Fibroblast of mammary gland (primary cell): ENCODE results near the gene HNMT.
A peak's percentile ranks its signal among the peaks of the same experiment; 100 is the strongest.

Experiments used
- DNase-seq: peaks from one replicate; pipeline ENCODE4 v3.0.0-alpha.2; 2010; ENCODE audit warnings: low read depth
- H3K4me3 ChIP-seq: 2 replicates; pipeline ENCODE4 v1.5.1; 2011; ENCODE audit warnings: low read depth, mild to moderate bottlenecking, low read length, moderate library complexity; ENCODE audit not compliant: control insufficient read depth
- TF ChIP-seq, protein P1 (sequence below): conservative IDR thresholded peaks from 2 replicates; pipeline ENCODE4 v1.5.1; 2011; ENCODE audit warnings: low read depth, low read length, inconsistent platforms; ENCODE audit not compliant: control insufficient read depth, insufficient read depth

The HNMT gene

DNA sequence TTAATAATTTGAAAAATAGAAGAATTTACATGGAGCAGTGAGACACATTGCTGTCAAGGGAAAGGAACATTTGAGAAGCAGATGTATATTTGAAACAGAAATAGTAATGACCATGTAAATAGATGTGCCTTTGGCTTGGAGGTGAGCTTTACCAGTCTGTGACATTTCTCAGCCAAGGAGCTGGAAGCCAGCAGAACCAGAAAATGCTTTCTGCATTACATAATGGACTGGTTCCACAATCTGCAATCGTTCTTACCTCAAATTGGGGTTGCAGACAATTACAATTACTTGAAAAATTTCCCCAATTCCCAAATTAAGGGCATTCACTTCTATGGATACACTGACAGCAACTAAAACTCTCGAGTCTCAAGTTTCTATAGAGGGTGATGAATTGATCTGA is 59.7 kb downstream of the HNMT start:
- TF ChIP-seq, protein P1, sequence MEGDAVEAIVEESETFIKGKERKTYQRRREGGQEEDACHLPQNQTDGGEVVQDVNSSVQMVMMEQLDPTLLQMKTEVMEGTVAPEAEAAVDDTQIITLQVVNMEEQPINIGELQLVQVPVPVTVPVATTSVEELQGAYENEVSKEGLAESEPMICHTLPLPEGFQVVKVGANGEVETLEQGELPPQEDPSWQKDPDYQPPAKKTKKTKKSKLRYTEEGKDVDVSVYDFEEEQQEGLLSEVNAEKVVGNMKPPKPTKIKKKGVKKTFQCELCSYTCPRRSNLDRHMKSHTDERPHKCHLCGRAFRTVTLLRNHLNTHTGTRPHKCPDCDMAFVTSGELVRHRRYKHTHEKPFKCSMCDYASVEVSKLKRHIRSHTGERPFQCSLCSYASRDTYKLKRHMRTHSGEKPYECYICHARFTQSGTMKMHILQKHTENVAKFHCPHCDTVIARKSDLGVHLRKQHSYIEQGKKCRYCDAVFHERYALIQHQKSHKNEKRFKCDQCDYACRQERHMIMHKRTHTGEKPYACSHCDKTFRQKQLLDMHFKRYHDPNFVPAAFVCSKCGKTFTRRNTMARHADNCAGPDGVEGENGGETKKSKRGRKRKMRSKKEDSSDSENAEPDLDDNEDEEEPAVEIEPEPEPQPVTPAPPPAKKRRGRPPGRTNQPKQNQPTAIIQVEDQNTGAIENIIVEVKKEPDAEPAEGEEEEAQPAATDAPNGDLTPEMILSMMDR: no peak
- no peak for DNase-seq
- H3K4me3 ChIP-seq: no peak overlapping the region

DNA sequence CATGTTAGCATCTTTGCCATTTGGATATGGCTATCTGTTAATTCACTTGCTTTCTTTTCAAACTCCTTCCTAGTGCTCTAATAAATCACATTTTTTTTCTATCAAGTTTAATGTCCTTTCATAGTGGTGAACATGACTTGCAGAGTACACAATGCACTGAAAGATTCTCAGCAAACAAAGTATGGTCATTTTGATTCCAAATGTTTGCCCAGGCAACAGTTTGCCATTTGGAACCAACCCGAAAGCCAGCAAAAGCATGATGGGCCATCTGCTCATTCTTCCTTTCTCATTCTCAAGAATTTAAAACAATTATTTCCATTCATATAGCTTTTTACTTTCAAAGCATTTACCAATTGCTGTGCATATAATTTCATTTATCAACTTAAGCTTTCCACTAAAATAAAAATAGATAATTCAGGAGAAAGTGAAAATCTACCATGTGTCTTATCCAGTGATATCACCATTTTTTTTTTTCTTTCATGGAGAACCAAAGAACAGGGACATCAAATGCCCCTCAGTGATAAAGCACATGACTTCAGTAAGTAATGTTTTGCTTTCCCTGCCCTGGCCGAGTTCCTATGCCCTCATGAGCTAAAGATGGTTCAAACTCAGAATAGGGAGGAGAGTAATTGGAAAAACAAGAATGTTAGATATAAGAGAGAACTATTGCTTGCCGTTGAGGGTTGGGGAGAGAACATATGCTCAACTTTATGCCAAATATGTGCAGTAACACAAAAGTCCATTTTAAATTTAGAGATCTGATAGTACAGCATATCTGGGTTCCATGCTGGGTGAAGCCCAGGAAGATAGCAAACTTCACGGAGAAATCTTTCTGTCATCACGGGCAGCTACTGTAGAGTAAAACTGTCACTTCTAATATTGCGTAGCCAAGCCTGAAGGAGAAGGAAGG is 62.1 kb downstream of the HNMT start:
- TF ChIP-seq, protein P1: no peak

DNA sequence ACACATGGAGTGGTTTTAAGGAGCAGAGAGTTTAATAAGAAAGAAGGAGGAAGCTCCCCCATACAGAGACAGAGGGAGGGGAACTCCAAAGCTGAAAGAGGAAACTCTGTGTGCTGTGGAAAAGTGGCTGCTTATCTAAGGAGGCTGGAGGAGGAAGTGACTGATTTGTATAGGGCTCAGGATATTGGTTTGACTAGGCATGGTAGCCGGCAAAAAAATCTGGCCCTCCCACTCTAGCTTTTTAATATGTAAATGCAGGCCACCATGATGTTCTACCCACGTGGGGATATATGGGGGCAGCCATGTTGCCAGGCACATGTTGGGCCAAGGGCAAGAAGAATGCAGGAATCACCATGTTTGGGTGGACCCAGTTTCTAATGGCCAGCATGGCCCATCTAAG is 64.3 kb downstream of the HNMT start:
- no peak for DNase-seq
- H3K4me3 ChIP-seq: no peak overlapping the region
- TF ChIP-seq, protein P1: no peak

More for the DNA sequence above, 62.1 kb downstream of the HNMT start:
- DNase-seq: no peak
- H3K4me3 ChIP-seq: no peak overlapping the region

DNA sequence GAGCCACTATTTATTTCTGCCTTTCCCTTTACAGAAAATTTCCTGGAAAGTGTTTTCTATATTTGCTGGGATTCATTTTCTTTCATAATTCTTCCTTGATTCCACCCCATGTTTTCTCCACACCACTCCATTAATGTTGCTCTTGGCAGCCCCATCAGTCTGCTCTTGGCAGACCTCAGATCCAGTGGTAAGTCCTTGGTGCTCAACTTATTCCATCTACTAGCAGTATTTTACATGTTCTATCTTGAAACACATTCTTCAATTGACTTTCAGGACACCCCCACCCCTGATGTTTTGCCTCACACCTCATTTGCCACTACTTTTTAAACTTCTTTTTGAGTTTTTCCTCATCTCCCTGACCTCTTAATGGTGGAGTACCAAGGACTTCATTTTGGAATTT is 65.0 kb downstream of the HNMT start:
- peak; percentile 42 for DNase-seq
- H3K4me3 ChIP-seq: no peak overlapping the region
- TF ChIP-seq, protein P1: no peak

DNA sequence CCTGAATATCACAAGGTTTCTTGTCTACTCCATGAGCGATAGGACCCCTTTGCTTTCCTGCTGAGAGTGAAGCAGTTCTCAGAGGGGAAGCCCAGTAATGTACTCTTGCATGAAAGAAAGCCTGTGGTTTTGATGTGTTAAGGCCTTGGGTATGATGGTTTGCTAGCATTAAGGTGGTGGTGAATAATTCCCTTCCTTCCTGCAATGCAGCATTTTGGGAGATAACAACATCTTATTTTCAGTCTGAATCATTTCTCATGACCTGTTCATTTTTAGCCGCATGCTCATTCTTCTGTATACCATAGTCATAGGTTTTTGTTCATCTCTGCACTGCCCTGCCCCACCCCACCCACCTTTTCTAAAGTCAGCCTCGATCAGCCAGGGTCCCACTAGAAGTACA is 66.2 kb downstream of the HNMT start:
- no peak overlapping the region for H3K4me3 ChIP-seq
- DNase-seq: peak; percentile 35
- TF ChIP-seq, protein P1: no peak

DNA sequence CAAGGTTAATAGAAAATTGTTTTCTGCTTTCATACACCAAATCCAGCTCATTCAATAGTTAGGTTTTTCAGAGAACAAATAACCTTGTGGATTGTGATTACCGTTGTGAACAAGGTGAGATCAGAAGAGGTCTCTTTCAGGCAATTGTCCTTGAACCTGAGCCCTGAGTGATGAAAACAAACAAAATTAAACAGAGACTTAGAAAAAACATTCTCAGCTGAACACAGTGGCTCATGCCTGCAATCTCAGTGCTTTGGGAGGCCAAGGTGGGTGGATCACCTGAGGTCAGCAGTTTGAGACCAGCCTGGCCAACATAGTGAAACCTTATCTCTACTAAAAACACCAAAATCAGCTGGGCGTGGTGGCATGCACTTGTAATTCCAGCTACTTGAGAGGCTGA is 68.1 kb downstream of the HNMT start:
- no peak overlapping the region for H3K4me3 ChIP-seq
- TF ChIP-seq, protein P1: no peak
- DNase-seq: no peak
